Measurements from ENCODE around the gene NAT10.

- TF ChIP-seq CTCF (IDR thresholded peaks at IDR 0.05; ENCODE audit: insufficient read depth, low read length) (no peak), POLR2AphosphoS5 (IDR thresholded peaks at IDR 0.05; ENCODE audit: low read depth) (no peak), SPI1 (IDR thresholded peaks at IDR 0.05; ENCODE audit: borderline replicate concordance, low read depth) (no peak), REST (IDR thresholded peaks at IDR 0.05; ENCODE audit: insufficient replicate concordance, low read depth) (no peak), GABPA (IDR thresholded peaks at IDR 0.05; ENCODE audit: low read depth) (no peak)
These were observed 34.7 kb downstream of the NAT10 start for GRCh38 chr11:34140149-34140548.

Data from HL-60 (cell line).